Suppressor macrophage treated with lipopolysaccharide for 4 hours (primary cell): ENCODE measurements around the gene TRIB2.

Experiments
- DNase-seq: peaks from one replicate; pipeline ENCODE4 v3.0.0-alpha.2; 2020

Gene TRIB2

GRCh38 chr2:12787891-12788801 is 71.4 kb downstream of the TRIB2 start:
- DNase-seq: no peak

GRCh38 chr2:12791906-12792305 is 75.2 kb downstream of the TRIB2 start:
- no peak for DNase-seq
